Measurements from ENCODE around the gene ZBTB8OS.
"Not testable (repeated sequence)": the region's sequence is repeated elsewhere in the genome, so short reads cannot be mapped to it uniquely, and the experiment has no call there.

The ZBTB8OS gene

DNA sequence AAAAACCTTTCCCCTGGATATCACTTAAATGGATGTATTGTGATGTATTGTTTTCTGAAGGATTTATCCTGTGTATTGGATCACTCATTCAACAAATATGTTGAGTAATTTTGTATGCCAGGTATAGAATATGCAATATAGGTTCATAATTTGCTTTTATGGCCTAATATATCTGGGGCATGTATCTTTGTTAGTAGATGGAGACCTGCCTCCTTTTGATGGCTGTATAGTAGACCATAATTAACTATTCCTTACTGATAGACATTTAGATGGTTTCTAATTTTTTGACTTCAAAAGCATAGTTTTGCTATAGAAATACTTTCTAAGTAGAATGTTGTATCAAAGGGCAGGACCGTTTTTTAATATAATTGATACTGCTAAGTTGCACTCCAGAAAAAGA lies 9.2 kb upstream of the ZBTB8OS start:
- Histone ChIP-seq H3K36me3 (ENCODE audit: insufficient read depth, low read length) (peaks cover 93% of the 10 kb centered on the region), H3K9ac (ENCODE audit: insufficient read length) (no peak overlapping the region), H3K9me3 (ENCODE audit: low read depth, low read length) (no peaks in the 10 kb centered on the region), H3K4me3 (no peak overlapping the region), H3K27ac (no peak overlapping the region)
- TF ChIP-seq FOXP2 (optimal IDR thresholded peaks at IDR 0.05; ENCODE audit: control extremely low read depth, extremely low read length, insufficient read depth) = no peak
- TF ChIP-seq POLR2AphosphoS5 (IDR thresholded peaks at IDR 0.05; ENCODE audit: borderline replicate concordance, low read depth, low read length) = no peak
- TF ChIP-seq EZH2 (IDR thresholded peaks at IDR 0.05) = no peak
- DNase-seq (ENCODE audit: low read depth, low spot score) = no peak

DNA sequence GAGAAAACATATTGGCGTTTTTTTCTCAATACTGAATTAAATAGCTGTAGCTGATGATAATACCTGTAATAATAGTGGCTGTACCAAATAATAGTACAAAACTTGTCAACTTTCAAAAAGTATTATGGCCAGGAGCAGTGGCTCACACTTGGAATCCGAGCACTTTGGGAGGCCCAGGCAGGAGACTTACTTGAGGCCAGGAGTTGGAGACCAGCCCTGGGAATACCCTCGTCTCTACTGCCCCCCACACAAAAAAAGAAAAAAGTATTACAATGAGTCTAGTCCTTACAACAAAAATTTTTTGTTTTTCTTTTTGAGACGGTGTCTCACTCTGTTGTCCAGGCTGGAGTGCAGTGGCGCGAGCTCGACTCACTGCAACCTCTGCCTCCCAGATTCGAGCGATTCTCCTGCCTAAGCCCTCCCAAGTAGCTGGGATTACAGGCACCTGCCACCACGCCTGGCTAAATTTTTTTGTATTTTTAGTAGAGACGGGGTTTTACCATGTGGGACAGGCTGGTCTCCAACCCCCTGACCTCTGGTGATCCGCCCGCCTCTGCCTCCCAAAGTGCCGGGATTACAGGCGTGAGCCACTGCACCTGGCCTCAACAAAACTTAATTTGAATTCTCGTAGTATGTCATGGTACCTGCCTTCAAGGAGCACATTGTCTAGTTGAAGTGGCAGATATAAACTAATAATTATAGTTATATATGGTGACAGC lies 2.1 kb upstream of the ZBTB8OS start:
- peak overlapping the region; percentile 87 for H3K4me3 ChIP-seq
- peaks cover 58% of the 10 kb centered on the region for H3K36me3 ChIP-seq (ENCODE audit: insufficient read depth, low read length)
- TF ChIP-seq EZH2 (IDR thresholded peaks at IDR 0.05) = no peak
- no peak for TF ChIP-seq FOXP2 (optimal IDR thresholded peaks at IDR 0.05; ENCODE audit: control extremely low read depth, extremely low read length, insufficient read depth)
- no peak for TF ChIP-seq POLR2AphosphoS5 (IDR thresholded peaks at IDR 0.05; ENCODE audit: borderline replicate concordance, low read depth, low read length)
- H3K9me3 ChIP-seq (ENCODE audit: low read depth, low read length) = no peaks in the 10 kb centered on the region
- no peak for DNase-seq (ENCODE audit: low read depth, low spot score)
- H3K9ac ChIP-seq (ENCODE audit: insufficient read length) = peak overlapping the region; percentile 100
- peak overlapping the region; percentile 95 for H3K27ac ChIP-seq

DNA sequence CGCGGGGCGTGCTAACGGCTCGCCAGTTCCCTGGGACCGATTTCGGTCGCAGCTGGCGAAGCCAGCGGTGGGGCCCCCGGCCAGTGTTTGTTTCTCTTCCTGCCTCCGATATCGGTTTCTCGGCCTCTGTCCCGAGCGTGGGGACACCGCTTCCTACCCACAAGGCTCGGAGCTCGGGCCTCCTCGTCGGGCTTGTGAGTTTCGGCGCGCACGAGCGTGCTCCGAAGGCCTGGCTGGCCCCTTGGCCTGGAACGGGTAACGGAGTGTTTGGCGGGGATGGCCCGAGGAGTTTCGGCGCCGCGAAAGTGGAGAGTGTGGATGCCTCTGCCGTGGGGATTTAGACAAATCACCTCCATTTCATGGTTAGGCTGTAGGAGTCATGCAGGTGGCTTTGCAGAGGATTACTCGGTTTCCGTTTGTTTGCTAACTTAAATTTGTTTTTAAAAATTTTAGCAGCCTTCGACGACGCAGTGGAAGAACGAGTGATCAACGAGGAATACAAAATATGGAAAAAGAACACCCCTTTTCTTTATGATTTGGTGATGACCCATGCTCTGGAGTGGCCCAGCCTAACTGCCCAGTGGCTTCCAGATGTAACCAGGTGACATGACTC lies 1.2 kb upstream of the ZBTB8OS start:
- Histone ChIP-seq H3K9me3 (ENCODE audit: low read depth, low read length) (no peaks in the 10 kb centered on the region), H3K9ac (ENCODE audit: insufficient read length) (peak overlapping the region; percentile 100), H3K4me3 (peak overlapping the region; percentile 87), H3K27ac (peak overlapping the region; percentile 95), H3K36me3 (ENCODE audit: insufficient read depth, low read length) (peaks cover 50% of the 10 kb centered on the region)
- TF ChIP-seq EZH2 (IDR thresholded peaks at IDR 0.05) (no peak), FOXP2 (optimal IDR thresholded peaks at IDR 0.05; ENCODE audit: control extremely low read depth, extremely low read length, insufficient read depth) (no peak), POLR2AphosphoS5 (IDR thresholded peaks at IDR 0.05; ENCODE audit: borderline replicate concordance, low read depth, low read length) (no peak)
- no peak for DNase-seq (ENCODE audit: low read depth, low spot score)

- Histone ChIP-seq H3K27ac (peak within 1 kb of the TSS; percentile 100), H3K9ac (ENCODE audit: insufficient read length) (peak within 1 kb of the TSS; percentile 100), H3K36me3 (ENCODE audit: insufficient read depth, low read length) (peaks cover 43% of the 10 kb centered on the region), H3K4me3 (peak within 1 kb of the TSS; percentile 87), H3K9me3 (ENCODE audit: low read depth, low read length) (no peaks in the 10 kb centered on the region)
- TF ChIP-seq POLR2AphosphoS5 (IDR thresholded peaks at IDR 0.05; ENCODE audit: borderline replicate concordance, low read depth, low read length) = peak; percentile 87
- no peak for TF ChIP-seq EZH2 (IDR thresholded peaks at IDR 0.05)
- TF ChIP-seq FOXP2 (optimal IDR thresholded peaks at IDR 0.05; ENCODE audit: control extremely low read depth, extremely low read length, insufficient read depth) = peak; percentile 41
- DNase-seq (ENCODE audit: low read depth, low spot score) = peak; percentile 80
Measured at GRCh38 chr1:32650752-32651460, 556 bp upstream of the ZBTB8OS start, which contains the start of gene RBBP4. RBBP4 (plus strand) TSS chr1:32651208; CDS start chr1:32651307, 99 bp downstream.

DNA sequence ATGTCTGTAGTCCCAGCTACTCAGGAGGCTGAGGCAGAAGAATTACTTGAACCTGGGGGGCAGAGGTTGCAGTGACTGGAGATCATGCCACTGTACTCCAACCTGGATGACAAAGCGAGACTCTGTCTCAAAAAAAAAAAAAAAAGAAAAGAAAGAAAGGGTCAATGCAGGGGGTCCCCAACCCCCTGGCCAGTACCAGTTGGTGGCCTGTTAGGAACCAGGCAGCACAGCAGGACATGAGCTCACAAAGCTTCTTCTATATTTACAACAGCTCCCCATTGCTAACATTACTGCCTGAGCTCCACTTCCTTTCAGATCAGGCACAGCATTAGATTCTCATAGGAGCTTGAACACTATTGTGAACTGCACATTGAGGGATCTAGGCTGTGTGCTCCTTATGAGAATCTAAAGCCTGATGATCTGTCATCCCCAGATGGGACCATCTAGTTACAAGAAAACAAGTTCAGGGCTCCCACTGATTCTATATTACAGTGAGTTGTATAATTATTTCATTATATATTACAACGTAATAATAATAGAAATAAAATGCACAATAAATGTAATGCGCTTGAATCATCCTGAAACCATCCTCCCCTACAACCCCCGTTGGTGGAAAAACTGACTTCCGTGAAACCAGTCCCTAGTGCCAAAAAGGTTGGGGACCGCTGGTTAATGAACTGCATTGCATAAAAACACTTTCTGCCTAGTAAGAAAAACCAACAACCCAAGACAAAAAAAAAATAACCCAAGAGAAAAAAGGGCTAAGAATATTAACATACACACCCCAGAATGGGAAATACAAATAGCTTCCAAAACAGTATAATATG lies 2.8 kb downstream of the ZBTB8OS start:
- no peak overlapping the region for H3K9ac ChIP-seq (ENCODE audit: insufficient read length)
- H3K27ac ChIP-seq = peak overlapping the region; percentile 62; the same call in 1 of the 2 replicates
- no peak overlapping the region for H3K4me3 ChIP-seq
- TF ChIP-seq FOXP2 (optimal IDR thresholded peaks at IDR 0.05; ENCODE audit: control extremely low read depth, extremely low read length, insufficient read depth) = no peak
- TF ChIP-seq EZH2 (IDR thresholded peaks at IDR 0.05) = no peak
- no peak for TF ChIP-seq POLR2AphosphoS5 (IDR thresholded peaks at IDR 0.05; ENCODE audit: borderline replicate concordance, low read depth, low read length)
- H3K9me3 ChIP-seq (ENCODE audit: low read depth, low read length) = no peaks in the 10 kb centered on the region
- DNase-seq (ENCODE audit: low read depth, low spot score) = no peak
- H3K36me3 ChIP-seq (ENCODE audit: insufficient read depth, low read length) = peaks cover 9% of the 10 kb centered on the region

GRCh38 chr1:32644426-32644825 lies 5.9 kb downstream of the ZBTB8OS start:
- Histone ChIP-seq H3K36me3 (ENCODE audit: insufficient read depth, low read length) (no peaks in the 10 kb centered on the region; the same call in 1 of the 2 replicates), H3K4me3 (no peak overlapping the region), H3K27ac (no peak overlapping the region), H3K9ac (ENCODE audit: insufficient read length) (no peak overlapping the region), H3K9me3 (ENCODE audit: low read depth, low read length) (no peaks in the 10 kb centered on the region)
- no peak for TF ChIP-seq POLR2AphosphoS5 (IDR thresholded peaks at IDR 0.05; ENCODE audit: borderline replicate concordance, low read depth, low read length)
- TF ChIP-seq EZH2 (IDR thresholded peaks at IDR 0.05) = no peak
- TF ChIP-seq FOXP2 (optimal IDR thresholded peaks at IDR 0.05; ENCODE audit: control extremely low read depth, extremely low read length, insufficient read depth) = no peak
- no peak for DNase-seq (ENCODE audit: low read depth, low spot score)

- H3K36me3 ChIP-seq (ENCODE audit: insufficient read depth, low read length); H3K9me3 ChIP-seq (ENCODE audit: low read depth, low read length); H3K27ac ChIP-seq; H3K4me3 ChIP-seq; H3K9ac ChIP-seq (ENCODE audit: insufficient read length); DNase-seq (ENCODE audit: low read depth, low spot score): not testable (repeated sequence)
Measured at GRCh38 chr1:32642292-32642827, 8.0 kb downstream of the ZBTB8OS start.

Data from SK-N-MC (cell line).